HG02884 (cell line): ENCODE data around the gene TBC1D16.

Experiments used
- ATAC-seq: cut with Tn5 transposase; IDR thresholded peaks from one replicate; pipeline ENCODE4 v1.9.1; 2021; ENCODE audit warnings: mild to moderate bottlenecking, moderate library complexity; ENCODE audit not compliant: unreplicated experiment

TBC1D16 gene

GRCh38 chr17:80025796-80026195, 9.9 kb downstream of the TBC1D16 start:
- ATAC-seq = no peak

DNA sequence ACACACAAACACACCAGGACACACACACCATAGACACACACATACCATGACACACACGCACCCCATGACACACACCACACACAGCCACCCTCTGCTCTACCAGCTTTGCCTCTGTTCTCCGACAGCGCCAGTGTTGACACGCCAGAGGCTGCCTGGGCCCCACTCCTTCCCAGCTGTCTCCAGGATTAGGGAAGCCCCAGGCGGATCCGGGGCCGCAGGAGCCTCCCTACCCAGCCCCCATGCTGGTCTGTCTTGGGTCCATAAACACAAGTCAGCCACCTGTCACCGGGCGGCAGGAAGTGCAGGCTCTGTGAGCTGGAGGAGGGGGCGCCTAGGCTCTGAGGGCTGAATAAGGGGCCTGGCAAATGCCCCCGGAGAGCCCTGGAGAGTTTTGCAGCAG, 10.5 kb downstream of the TBC1D16 start:
- no peak for ATAC-seq

DNA sequence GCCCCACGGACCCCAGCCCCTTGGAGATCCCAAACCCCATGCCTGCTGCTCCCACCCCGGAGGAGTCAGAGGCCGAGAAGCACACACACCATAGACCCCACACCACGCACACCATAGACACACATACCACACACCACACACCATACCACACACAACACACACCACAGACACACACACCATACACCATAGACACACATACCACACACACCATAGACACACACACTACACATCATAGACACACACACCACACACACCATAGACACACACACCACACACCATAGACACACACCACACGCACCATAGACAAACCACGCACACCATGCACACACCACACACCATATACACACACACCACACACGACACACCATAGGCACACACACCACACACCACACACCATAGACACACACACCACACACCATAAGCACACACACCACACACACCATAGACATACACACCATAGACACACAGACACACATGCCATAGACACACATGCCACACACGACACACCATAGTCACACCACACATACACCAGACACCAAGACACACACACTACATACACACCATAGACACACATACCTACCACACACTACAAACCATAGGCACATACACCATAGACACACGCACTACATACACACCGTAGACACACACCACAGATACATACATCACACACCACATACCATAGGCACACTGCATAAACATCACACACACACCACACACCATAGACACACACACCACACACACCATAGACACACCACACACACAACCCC, 11.3 kb downstream of the TBC1D16 start:
- no peak for ATAC-seq

- ATAC-seq = no peak
Measured at GRCh38 chr17:80023481-80024205, 12.0 kb downstream of the TBC1D16 start.

DNA sequence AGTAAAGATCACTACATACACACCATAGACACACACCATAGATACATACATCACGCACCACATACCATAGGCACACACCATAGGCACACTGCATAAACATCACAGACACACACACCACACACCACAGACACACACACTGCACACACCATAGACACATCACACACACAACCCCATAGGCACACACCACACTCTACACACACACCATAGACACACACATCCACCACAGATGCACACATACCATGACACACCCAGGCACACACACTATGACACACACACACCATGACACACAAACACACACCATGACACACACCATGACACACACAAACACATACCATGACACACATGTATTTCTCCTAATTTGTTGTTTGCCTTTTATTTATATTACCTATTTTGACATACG, 14.1 kb downstream of the TBC1D16 start:
- no peak for ATAC-seq

GRCh38 chr17:80018917-80019651, 16.6 kb downstream of the TBC1D16 start:
- no peak for ATAC-seq

DNA sequence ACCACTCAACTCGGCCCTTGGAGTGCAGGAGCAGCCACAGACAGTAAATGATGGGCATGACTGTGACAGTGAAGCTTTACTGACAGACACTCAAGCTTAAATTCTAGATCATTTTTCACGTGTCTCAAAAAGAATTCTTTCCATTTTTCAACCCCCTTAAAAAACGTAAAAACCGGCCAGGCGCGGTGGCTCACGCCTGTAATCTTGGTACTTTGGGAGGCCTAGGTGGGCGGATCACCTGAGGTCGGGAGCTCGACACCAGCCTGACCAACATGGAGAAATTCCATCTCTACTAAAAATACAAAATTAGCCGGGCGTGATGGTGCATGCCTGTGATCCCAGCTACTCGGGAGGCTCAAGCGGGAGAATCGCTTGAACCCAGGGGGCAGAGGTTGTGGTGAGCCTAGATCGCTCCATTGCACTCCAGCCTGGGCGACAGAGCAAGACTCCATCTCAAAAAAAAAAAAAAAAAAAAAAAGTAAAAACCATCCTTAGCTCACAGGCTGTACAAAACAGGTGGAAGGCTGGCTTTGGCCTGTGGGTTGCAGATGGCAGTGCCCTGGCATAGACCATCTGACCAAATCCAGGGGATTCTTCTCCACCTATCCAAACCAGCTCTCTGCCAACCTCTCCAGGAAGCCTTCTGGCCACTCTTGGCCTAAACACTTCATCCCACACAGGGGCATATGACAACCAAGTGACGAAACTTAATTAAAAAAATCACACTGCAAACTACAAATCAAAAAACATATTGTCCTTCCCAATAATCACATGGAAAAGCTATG, 18.3 kb downstream of the TBC1D16 start:
- ATAC-seq = no peak

DNA sequence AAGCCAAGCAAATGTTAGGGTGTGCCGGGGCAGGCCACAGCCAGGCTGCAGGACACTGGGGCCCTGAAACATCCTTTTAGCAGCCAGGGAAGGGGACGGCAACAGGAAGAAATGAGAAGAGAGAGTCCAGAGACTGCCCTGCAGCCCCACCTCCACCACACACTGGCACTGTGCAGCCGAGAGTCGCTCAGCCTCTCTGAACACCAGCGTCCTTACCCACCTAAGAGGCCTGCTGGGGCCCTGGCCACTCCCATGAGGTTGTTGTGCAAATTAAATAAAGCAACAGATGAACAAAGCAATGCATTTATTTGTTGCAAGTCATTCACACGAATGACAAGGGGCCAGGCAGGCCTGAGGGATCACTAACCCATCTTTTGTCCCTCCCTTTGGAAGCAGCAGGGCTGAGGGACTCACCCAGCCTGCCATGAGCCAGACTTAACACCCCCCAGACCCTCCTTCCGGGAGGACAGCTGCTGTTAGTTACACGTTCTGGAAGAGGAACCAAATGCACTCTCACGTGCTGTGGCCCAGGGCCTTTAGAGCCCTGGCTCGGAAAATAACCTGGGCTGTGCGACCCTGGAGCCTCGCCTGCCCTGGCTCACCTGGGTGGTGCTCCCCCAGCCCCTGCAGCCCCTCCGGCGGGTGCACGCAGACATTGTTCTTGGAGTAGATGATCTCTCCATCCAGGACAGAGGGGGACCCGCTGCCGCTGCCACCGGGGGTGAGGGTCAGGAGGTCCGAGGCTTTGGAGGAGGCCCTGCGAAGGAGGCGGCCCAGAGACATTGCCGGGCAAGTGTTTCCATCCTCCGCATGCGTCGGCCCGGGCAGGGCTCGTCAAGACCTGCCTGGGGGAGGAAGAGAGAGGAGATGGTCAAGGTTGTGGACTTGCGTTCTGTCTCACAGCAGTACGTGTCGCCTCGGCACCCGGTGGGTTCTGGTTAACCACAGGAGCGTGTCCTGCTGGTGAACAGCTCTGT, 22.6 kb downstream of the TBC1D16 start:
- ATAC-seq = no peak

- ATAC-seq = no peak
Measured at GRCh38 chr17:80011989-80012555, 23.6 kb downstream of the TBC1D16 start.

DNA sequence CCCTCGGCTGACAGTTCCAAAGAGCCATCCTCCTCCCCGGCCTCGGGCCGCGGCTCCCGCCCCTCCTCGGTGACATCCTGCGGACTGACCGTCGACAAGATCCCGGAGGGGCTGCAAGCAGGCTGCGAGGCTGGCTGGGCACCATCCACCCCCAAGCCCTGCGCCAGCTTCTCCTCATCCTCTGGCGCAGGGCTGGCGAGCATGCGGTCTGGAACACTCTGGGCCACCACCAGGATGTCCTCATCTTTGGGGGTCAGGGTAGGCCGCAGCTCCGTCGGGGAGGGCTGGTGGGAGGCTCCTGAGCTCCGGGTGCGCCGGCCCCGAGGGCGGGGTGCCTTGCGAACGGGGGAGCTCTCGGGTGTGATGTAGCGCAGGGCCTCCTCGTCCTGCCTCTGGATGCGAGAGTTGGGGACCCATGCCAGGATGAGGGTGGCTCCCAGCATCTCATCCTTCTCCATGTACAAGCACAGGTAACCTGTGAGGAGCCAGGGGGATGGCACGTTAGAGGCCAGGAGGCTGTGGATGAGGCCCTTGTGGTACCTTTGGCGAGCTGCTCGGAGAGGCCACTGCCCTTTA, 25.3 kb downstream of the TBC1D16 start:
- no peak for ATAC-seq

DNA sequence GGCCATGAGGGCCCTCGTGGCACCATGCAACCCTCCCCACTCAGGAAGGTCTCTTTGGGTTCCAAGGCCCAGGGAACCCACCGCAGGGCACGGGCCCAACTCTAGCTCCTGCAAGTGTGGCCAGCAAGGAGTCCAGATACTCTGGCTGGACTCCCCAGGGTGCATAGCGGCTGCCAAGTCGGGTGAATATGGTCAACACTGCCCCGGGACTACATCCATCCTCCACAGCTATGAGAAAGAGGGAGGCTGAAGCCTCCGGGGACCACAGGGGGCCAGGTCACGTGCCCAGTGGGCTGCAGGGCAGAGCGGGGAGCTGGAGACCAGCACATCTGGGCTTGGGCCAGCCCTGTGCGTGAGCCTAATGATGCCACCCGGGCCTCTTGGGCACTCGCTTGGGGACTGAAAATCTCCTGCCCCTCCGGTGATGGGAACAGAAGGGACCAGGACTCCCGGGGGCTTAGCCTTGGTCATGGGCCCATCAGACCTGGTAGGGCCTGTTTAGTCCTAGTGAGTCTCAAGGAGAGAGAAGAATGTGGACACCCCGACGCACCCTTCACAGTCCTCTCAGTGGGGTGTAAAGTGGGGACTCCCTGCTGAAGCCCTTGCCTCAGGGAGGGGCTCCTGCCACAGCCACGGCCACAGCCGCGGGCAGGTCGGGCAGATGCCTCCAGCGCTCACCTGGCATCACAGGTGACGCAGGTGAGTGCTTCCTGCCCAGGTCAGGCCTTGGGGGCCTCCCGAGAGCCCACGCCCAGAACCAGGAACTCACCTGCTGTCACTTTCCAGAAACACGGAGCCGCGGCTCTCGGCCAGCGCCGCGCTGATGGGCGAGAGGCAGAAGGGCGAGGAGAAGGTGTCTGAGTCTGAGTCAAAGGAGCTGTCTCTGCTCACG, 26.0 kb downstream of the TBC1D16 start:
- ATAC-seq = no peak

DNA sequence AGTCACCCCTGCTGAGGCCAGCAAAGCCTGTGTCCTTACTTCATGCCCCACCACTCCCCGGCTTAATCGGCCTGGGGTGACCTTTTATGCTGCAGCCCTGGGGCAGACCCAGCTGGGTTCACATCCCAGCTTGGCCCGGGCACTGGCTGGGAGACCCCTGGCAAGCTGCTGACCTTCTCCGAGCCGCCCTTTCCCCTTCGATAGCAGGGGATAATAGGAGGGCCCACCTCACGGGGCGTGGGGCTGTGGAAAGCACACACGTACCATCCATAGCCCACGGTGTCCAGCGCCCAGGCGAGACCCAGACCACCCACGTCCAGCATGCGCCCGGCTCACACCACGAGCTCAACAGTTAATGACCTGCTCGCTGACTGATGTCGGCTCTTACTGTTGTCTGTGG, 26.8 kb downstream of the TBC1D16 start:
- ATAC-seq = no peak

DNA sequence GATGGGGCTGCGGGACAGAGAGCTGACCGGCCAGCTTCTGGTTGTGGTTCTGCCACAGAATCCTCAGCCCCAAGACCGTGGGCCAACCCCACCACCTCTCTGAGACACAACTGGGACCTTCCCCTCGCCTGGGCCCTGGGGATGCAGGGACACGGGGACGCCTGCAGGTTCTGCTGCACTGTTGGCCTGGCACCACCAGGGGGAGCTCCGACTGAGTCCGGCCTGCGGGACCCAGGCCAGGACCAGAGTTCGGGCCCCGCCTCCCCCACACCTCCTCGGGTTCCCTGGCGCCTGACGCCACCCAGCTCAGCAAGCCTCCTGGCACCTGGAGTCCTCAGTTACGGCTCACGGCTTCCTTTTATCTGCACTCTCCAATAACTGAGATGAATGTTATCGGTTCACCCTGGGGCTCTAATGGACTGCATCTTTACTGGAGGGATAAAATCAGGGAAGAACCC, 27.3 kb downstream of the TBC1D16 start:
- ATAC-seq = no peak

DNA sequence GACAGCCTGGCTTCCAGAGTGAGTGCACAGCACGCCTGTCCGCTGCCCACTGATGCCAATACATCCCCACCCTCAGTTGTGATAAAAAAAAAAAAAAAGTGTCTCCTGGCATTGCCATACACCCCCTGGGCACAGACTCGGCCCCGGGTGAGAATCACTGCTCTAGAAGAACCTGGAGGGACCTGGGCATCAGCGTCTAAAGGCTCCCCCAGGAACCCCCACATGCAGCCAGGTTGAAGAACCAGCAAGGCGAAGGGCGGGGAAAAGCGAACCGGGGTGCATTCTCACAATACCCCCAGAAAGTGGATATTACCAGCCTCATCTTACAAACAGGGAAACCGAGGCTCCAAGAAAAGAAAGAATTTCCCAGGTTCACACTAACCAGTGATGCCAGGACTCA, 27.7 kb downstream of the TBC1D16 start:
- ATAC-seq = no peak

- ATAC-seq = no peak
Measured at GRCh38 chr17:80006811-80007752, 28.6 kb downstream of the TBC1D16 start.

GRCh38 chr17:80006339-80006720, 29.3 kb downstream of the TBC1D16 start:
- ATAC-seq = no peak
